Activated CD4-positive, alpha-beta T cell treated with anti-CD3 and anti-CD28 coated beads, Interleukin-2, amount 10 ng/mL, durations not matched to agents 7 days and 5 days (primary cell): ENCODE measurements around the gene FOXN4. TPM values are rescaled to one million over a fixed set of nuclear protein-coding genes. Genes with fewer than 3 reads are reported as not detected.

Source experiments
- CTCF ChIA-PET: fragments of 350-600 bp; sonication (Branson Sonifier 250); formaldehyde crosslinking; loops from one replicate; lab custom pipeline; 2021; ENCODE audit warnings: antibody characterized with exemption; lab: Charles Lee
- POLR2A ChIA-PET: fragments of 350-600 bp; sonication (Branson Sonifier 250); formaldehyde crosslinking; loops from one replicate; lab custom pipeline; 2021; ENCODE audit warnings: antibody characterized with exemption; lab: Charles Lee
- DNase-seq: peaks from one replicate; pipeline ENCODE4 v3.0.0-alpha.2; 2020
- H3K27ac Mint-ChIP-seq: one replicate; pipeline ENCODE4 v1.8.0; 2021; ENCODE audit warnings: mild to moderate bottlenecking, moderate library complexity, mixed read lengths
- H3K27me3 Mint-ChIP-seq: one replicate; pipeline ENCODE4 v1.8.0; 2021; ENCODE audit warnings: mixed read lengths
- H3K36me3 Mint-ChIP-seq: one replicate; pipeline ENCODE4 v1.8.0; 2021; ENCODE audit warnings: low read depth, mixed read lengths
- H3K4me1 Mint-ChIP-seq: one replicate; pipeline ENCODE4 v1.8.0; 2021; ENCODE audit warnings: mixed read lengths
- H3K4me3 Mint-ChIP-seq: one replicate; pipeline ENCODE4 v1.8.0; 2021; ENCODE audit warnings: mild to moderate bottlenecking, moderate library complexity, mixed read lengths
- H3K9me3 Mint-ChIP-seq: one replicate; pipeline ENCODE4 v1.8.0; 2021; ENCODE audit warnings: mixed read lengths
- total RNA-seq, 2 experiments: library from RNA; stranded (reverse); gene quantifications; one replicate each; pipeline ENCODE4 v1.2.3, GENCODE V29; 2021

The FOXN4 gene
- total RNA-seq, 2 experiments from 2014 or later: not detected

GRCh38 chr12:109299849-109300248, 9.2 kb downstream of the FOXN4 start:
- H3K4me3 Mint-ChIP-seq: no peak overlapping the region
- POLR2A ChIA-PET: no interaction called here

GRCh38 chr12:109296431-109296830, 12.7 kb downstream of the FOXN4 start:
- Mint-ChIP-seq H3K4me1 (no peaks in the 10 kb centered on the region), H3K27ac (no peak overlapping the region), H3K9me3 (no peaks in the 10 kb centered on the region), H3K36me3 (no peaks in the 10 kb centered on the region), H3K4me3 (no peak overlapping the region), H3K27me3 (peaks cover 11% of the 10 kb centered on the region)
- ChIA-PET POLR2A (interaction anchor here (0.6 kb wide), 1 partner anchor 138 kb away, joined by 3 read pairs; no protein-coding TSS in a partner anchor), CTCF (no interaction called here)
- DNase-seq: no peak

More at GRCh38 chr12:109299849-109300248, 9.2 kb downstream of the FOXN4 start:
- Mint-ChIP-seq H3K4me1 (no peaks in the 10 kb centered on the region), H3K9me3 (no peaks in the 10 kb centered on the region), H3K27me3 (peaks cover 9% of the 10 kb centered on the region), H3K27ac (no peak overlapping the region), H3K36me3 (no peaks in the 10 kb centered on the region)
- no peak for DNase-seq
- CTCF ChIA-PET: no interaction called here

- peaks cover 16% of the 10 kb centered on the region for H3K27me3 Mint-ChIP-seq
- CTCF ChIA-PET: no interaction called here
Measured at GRCh38 chr12:109295764-109296425, 13.2 kb downstream of the FOXN4 start.

GRCh38 chr12:109294286-109294796, 14.7 kb downstream of the FOXN4 start:
- CTCF ChIA-PET: no interaction called here
- H3K9me3 Mint-ChIP-seq: no peaks in the 10 kb centered on the region
- no peaks in the 10 kb centered on the region for H3K4me1 Mint-ChIP-seq
- no peaks in the 10 kb centered on the region for H3K36me3 Mint-ChIP-seq
- H3K27me3 Mint-ChIP-seq: peaks cover 17% of the 10 kb centered on the region
- H3K4me3 Mint-ChIP-seq: no peak overlapping the region
- DNase-seq: no peak
- no peak overlapping the region for H3K27ac Mint-ChIP-seq
- POLR2A ChIA-PET: no interaction called here

More at GRCh38 chr12:109295764-109296425, 13.2 kb downstream of the FOXN4 start:
- Mint-ChIP-seq H3K4me1 (no peaks in the 10 kb centered on the region), H3K9me3 (no peaks in the 10 kb centered on the region), H3K4me3 (no peak overlapping the region), H3K36me3 (no peaks in the 10 kb centered on the region), H3K27ac (no peak overlapping the region)
- POLR2A ChIA-PET: no interaction called here
- DNase-seq: no peak

GRCh38 chr12:109293106-109293505, 16.0 kb downstream of the FOXN4 start:
- POLR2A ChIA-PET: no interaction called here
- Mint-ChIP-seq H3K36me3 (no peaks in the 10 kb centered on the region), H3K9me3 (no peaks in the 10 kb centered on the region), H3K4me3 (no peak overlapping the region), H3K4me1 (no peaks in the 10 kb centered on the region), H3K27ac (no peak overlapping the region), H3K27me3 (peaks cover 22% of the 10 kb centered on the region)
- CTCF ChIA-PET: no interaction called here
- DNase-seq: no peak

GRCh38 chr12:109292342-109292711, 16.8 kb downstream of the FOXN4 start:
- CTCF ChIA-PET: interaction anchor here (1.3 kb wide), 1 partner anchor 10 kb away, joined by 3 read pairs; no protein-coding TSS in a partner anchor
- Mint-ChIP-seq H3K36me3 (no peaks in the 10 kb centered on the region), H3K27me3 (peaks cover 22% of the 10 kb centered on the region), H3K9me3 (no peaks in the 10 kb centered on the region), H3K4me3 (no peak overlapping the region), H3K4me1 (no peaks in the 10 kb centered on the region), H3K27ac (no peak overlapping the region)
- no peak for DNase-seq
- POLR2A ChIA-PET: no interaction called here

GRCh38 chr12:109291521-109292341, 17.4 kb downstream of the FOXN4 start:
- no peak overlapping the region for H3K4me3 Mint-ChIP-seq
- ChIA-PET CTCF (interaction anchor here (1.3 kb wide), 1 partner anchor 10 kb away, joined by 3 read pairs; no protein-coding TSS in a partner anchor), POLR2A (no interaction called here)
- peaks cover 22% of the 10 kb centered on the region for H3K27me3 Mint-ChIP-seq
- H3K4me1 Mint-ChIP-seq: no peaks in the 10 kb centered on the region
- no peak for DNase-seq
- no peaks in the 10 kb centered on the region for H3K9me3 Mint-ChIP-seq
- H3K27ac Mint-ChIP-seq: no peak overlapping the region
- no peaks in the 10 kb centered on the region for H3K36me3 Mint-ChIP-seq

- ChIA-PET CTCF (interaction anchor here (0.6 to 1.3 kb wide), 2 partner anchors 11 to 443 kb away, joined by 3 read pairs; no protein-coding TSS in a partner anchor), POLR2A (no interaction called here)
- H3K36me3 Mint-ChIP-seq: no peaks in the 10 kb centered on the region
- H3K4me1 Mint-ChIP-seq: no peaks in the 10 kb centered on the region
- H3K27me3 Mint-ChIP-seq: peaks cover 22% of the 10 kb centered on the region
- no peak overlapping the region for H3K4me3 Mint-ChIP-seq
- DNase-seq: no peak
- H3K9me3 Mint-ChIP-seq: no peaks in the 10 kb centered on the region
- no peak overlapping the region for H3K27ac Mint-ChIP-seq
Measured at GRCh38 chr12:109291117-109291516, 18.0 kb downstream of the FOXN4 start.

GRCh38 chr12:109290061-109290460, 19.0 kb downstream of the FOXN4 start:
- no peaks in the 10 kb centered on the region for H3K4me1 Mint-ChIP-seq
- CTCF ChIA-PET: no interaction called here
- peaks cover 22% of the 10 kb centered on the region for H3K27me3 Mint-ChIP-seq
- no peaks in the 10 kb centered on the region for H3K9me3 Mint-ChIP-seq
- no peak overlapping the region for H3K4me3 Mint-ChIP-seq
- no peak for DNase-seq
- POLR2A ChIA-PET: no interaction called here
- no peak overlapping the region for H3K27ac Mint-ChIP-seq
- H3K36me3 Mint-ChIP-seq: no peaks in the 10 kb centered on the region

GRCh38 chr12:109289551-109289950, 19.5 kb downstream of the FOXN4 start:
- ChIA-PET CTCF (no interaction called here), POLR2A (no interaction called here)
- Mint-ChIP-seq H3K9me3 (no peaks in the 10 kb centered on the region), H3K4me1 (no peaks in the 10 kb centered on the region), H3K36me3 (no peaks in the 10 kb centered on the region), H3K4me3 (no peak overlapping the region), H3K27me3 (peaks cover 22% of the 10 kb centered on the region), H3K27ac (no peak overlapping the region)
- DNase-seq: no peak

GRCh38 chr12:109289004-109289403, 20.1 kb downstream of the FOXN4 start:
- DNase-seq: no peak
- ChIA-PET CTCF (no interaction called here), POLR2A (no interaction called here)
- no peak overlapping the region for H3K4me3 Mint-ChIP-seq
- H3K27ac Mint-ChIP-seq: no peak overlapping the region
- H3K27me3 Mint-ChIP-seq: peaks cover 22% of the 10 kb centered on the region
- H3K36me3 Mint-ChIP-seq: no peaks in the 10 kb centered on the region
- no peaks in the 10 kb centered on the region for H3K4me1 Mint-ChIP-seq
- H3K9me3 Mint-ChIP-seq: no peaks in the 10 kb centered on the region

GRCh38 chr12:109288571-109288970, 20.5 kb downstream of the FOXN4 start:
- Mint-ChIP-seq H3K4me3 (no peak overlapping the region), H3K27me3 (peaks cover 22% of the 10 kb centered on the region), H3K27ac (no peak overlapping the region), H3K4me1 (no peaks in the 10 kb centered on the region), H3K9me3 (no peaks in the 10 kb centered on the region), H3K36me3 (no peaks in the 10 kb centered on the region)
- DNase-seq: no peak
- POLR2A ChIA-PET: no interaction called here
- CTCF ChIA-PET: no interaction called here

GRCh38 chr12:109287811-109288469, 21.1 kb downstream of the FOXN4 start:
- H3K9me3 Mint-ChIP-seq: no peaks in the 10 kb centered on the region
- peaks cover 19% of the 10 kb centered on the region for H3K27me3 Mint-ChIP-seq
- H3K4me1 Mint-ChIP-seq: no peaks in the 10 kb centered on the region
- ChIA-PET POLR2A (no interaction called here), CTCF (no interaction called here)
- no peak for DNase-seq
- no peaks in the 10 kb centered on the region for H3K36me3 Mint-ChIP-seq
- H3K27ac Mint-ChIP-seq: no peak overlapping the region
- H3K4me3 Mint-ChIP-seq: no peak overlapping the region
